Brain microvascular endothelial cell (primary cell): Measurements from ENCODE around the gene CDON.
"Not testable (repeated sequence)": the region's sequence is repeated elsewhere in the genome, so short reads cannot be mapped to it uniquely, and the experiment has no call there.

ENCODE experiments used
- DNase-seq: peaks from one replicate; pipeline ENCODE4 v3.0.0-alpha.2; 2020
- H3K27ac ChIP-seq: fragments of 250-450 bp; sonication (Bioruptor Pico); 2 replicates; pipeline ENCODE4 v1.5.1; 2020; ENCODE audit warnings: mild to moderate bottlenecking, moderate library complexity
- H3K27me3 ChIP-seq: fragments of 250-450 bp; sonication (Bioruptor Pico); replicated peaks from 2 replicates; pipeline ENCODE4 v1.5.1; 2020; ENCODE audit warnings: mild to moderate bottlenecking
- H3K36me3 ChIP-seq: fragments of 250-450 bp; sonication (Bioruptor Pico); replicated peaks from 2 replicates; pipeline ENCODE4 v1.5.1; 2020; ENCODE audit warnings: mild to moderate bottlenecking
- H3K4me3 ChIP-seq: 2 replicates; pipeline ENCODE4 v1.5.1; 2011; ENCODE audit warnings: low read depth, mild to moderate bottlenecking, control low read depth, low read length, moderate library complexity
- in situ Hi-C: cut with HindIII; loops from 2 replicates; pipeline ENCODE4 v1.10.0; 2017; ENCODE audit warnings: low sequenced_read_pairs, low pct_ligation_motif_present
- TF ChIP-seq, protein P1 (sequence below): IDR thresholded peaks from 2 replicates; pipeline ENCODE4 v1.5.1; 2011; ENCODE audit warnings: low read depth, mild to moderate bottlenecking, moderate library complexity, low read length, control low read depth, inconsistent platforms; ENCODE audit errors: missing control alignments

CDON gene

DNA sequence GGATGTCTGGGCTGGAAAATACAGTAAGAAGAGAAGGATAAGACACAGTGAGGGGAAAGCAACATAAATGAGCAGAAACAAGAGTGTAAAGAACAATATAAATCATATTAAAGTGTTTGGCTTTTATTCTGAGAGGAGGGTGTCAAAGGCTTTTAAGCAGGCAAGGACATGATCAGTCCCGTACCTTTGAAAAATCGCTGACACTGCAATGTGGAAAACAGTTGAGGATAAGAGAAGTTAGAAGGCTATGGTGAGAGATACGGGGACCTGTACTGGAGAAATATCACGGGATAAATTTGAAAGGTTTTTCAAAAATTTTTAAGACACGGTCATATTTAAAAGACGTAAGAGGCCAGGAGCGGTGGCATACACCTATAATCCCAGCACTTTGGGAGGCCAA, 30.3 kb downstream of the CDON start:
- Histone ChIP-seq H3K36me3 (no peaks in the 10 kb centered on the region), H3K27me3 (no peaks in the 10 kb centered on the region), H3K27ac (no peak overlapping the region), H3K4me3 (no peak overlapping the region)
- DNase-seq, result no peak
- in situ Hi-C loops, result no loop called here
- TF ChIP-seq, protein P1, sequence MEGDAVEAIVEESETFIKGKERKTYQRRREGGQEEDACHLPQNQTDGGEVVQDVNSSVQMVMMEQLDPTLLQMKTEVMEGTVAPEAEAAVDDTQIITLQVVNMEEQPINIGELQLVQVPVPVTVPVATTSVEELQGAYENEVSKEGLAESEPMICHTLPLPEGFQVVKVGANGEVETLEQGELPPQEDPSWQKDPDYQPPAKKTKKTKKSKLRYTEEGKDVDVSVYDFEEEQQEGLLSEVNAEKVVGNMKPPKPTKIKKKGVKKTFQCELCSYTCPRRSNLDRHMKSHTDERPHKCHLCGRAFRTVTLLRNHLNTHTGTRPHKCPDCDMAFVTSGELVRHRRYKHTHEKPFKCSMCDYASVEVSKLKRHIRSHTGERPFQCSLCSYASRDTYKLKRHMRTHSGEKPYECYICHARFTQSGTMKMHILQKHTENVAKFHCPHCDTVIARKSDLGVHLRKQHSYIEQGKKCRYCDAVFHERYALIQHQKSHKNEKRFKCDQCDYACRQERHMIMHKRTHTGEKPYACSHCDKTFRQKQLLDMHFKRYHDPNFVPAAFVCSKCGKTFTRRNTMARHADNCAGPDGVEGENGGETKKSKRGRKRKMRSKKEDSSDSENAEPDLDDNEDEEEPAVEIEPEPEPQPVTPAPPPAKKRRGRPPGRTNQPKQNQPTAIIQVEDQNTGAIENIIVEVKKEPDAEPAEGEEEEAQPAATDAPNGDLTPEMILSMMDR, result no peak

DNA sequence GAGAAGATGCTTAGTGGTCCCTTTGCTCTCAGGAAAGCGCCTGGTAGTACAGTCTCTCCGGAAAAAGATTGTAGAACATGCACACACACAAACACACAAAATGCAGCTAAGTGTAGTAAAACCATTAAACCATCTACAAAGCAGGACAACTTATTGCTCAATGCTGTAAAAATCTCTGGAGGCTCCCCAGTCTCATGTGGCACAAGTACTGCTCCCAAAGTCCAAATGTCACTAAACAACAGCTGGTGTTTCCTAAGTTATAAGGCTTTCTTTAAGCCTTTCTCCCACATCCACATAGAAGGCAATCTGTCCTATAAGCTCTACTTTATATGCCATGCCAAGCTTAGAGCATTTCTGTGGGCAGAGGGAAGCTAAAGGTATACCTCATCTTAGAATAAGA, 32.9 kb downstream of the CDON start:
- no peaks in the 10 kb centered on the region for H3K27me3 ChIP-seq
- H3K27ac ChIP-seq, result no peak overlapping the region
- in situ Hi-C loops, result no loop called here
- DNase-seq, result no peak
- no peak overlapping the region for H3K4me3 ChIP-seq
- TF ChIP-seq, protein P1, result no peak
- no peaks in the 10 kb centered on the region for H3K36me3 ChIP-seq

DNA sequence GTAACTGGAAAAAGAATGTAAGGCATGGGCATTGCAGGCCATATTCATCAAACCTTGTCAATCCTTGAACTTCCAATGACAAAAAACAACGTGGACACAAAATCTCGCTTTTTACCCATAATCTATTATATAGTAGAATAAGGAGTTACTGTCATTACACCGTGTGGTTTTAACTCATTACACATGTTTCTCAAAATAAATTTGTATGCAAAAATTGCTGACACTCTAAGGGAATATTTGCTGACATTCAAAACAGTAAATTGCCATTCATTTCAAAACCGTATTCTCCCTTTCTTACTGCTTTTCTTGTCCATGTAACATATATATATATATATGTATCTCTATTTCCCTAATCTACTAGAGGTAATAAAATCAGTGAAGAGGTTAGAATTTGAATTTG, 33.4 kb downstream of the CDON start:
- no peak for DNase-seq
- Histone ChIP-seq H3K27ac (no peak overlapping the region), H3K4me3 (no peak overlapping the region), H3K36me3 (no peaks in the 10 kb centered on the region), H3K27me3 (no peaks in the 10 kb centered on the region)
- TF ChIP-seq, protein P1, result no peak
- in situ Hi-C loops, result no loop called here

DNA sequence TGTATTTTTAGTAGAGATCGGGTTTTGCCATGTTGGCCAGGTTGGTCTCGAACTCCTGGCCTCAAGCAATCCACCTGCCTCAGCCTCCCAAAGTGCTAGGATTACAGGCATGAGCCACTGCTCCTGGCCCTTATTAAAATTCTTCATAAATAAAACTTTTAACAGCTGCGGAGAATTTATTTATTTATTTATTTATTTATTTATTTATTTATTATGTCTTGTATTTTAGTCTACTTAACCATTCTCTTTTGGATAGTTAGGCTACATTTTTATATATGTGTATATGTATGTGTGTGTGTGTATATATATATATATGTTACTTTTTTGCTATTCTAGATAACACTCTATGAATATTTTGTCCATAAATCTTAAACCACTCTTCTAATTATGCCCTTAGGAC, 34.1 kb downstream of the CDON start:
- H3K36me3 ChIP-seq, H3K27ac ChIP-seq, DNase-seq, H3K27me3 ChIP-seq, in situ Hi-C loops, H3K4me3 ChIP-seq: not testable (repeated sequence)

DNA sequence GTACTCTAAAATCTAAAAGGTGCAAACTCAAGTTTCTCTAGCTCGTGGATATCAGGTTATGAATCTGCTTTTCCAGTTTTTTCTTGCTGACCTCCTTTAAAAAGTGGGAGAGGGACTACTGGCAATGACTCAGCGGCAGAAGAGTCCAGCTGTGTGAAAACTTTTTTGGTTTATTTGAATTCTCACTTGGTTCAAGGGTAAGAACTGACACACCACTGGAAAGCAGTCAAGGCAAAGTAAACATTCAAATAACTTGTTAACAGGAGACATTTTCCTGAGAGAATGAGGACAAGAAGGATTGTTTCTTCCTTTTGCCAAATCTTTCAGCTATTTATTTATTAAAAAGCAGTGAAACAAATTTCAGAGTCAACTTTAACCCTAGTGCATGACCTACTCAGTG, 36.1 kb downstream of the CDON start:
- Histone ChIP-seq H3K27me3 (no peaks in the 10 kb centered on the region), H3K36me3 (no peaks in the 10 kb centered on the region), H3K4me3 (no peak overlapping the region), H3K27ac (no peak overlapping the region)
- in situ Hi-C loops, result no loop called here
- DNase-seq, result no peak
- TF ChIP-seq, protein P1, result no peak

DNA sequence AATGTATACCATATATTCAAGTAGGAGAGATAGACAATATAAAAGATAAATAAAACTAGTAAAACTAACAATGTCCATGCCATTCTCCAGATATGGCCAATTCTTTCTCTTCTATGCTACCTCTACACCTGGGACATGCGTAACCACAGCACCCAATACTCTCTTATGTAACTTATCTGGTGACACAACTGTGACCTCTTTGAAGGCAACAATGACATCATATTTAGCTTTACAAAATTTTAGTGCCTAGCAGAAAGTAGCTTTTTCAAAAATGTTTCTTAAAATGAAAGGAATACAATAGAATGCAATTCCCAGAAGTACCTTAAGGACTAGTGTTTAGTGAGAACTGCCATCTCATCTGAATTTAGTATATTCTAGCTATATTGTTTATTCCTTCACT, 36.8 kb downstream of the CDON start:
- no peak for DNase-seq
- Histone ChIP-seq H3K36me3 (no peaks in the 10 kb centered on the region), H3K4me3 (no peak overlapping the region), H3K27me3 (no peaks in the 10 kb centered on the region), H3K27ac (no peak overlapping the region)
- in situ Hi-C loops, result no loop called here
- TF ChIP-seq, protein P1, result no peak
